GM12892 (cell line): ENCODE data around the gene SPINK2.

Experiments used
- POLR2A ChIP-seq: IDR thresholded peaks from 2 replicates; pipeline ENCODE4 v1.6.1; 2011; ENCODE audit warnings: low read depth, low read length, control low read depth
- POLR2AphosphoS5 ChIP-seq: IDR thresholded peaks from 2 replicates; pipeline ENCODE4 v1.6.1; 2011; ENCODE audit warnings: low read depth, low read length, control low read depth

DNA sequence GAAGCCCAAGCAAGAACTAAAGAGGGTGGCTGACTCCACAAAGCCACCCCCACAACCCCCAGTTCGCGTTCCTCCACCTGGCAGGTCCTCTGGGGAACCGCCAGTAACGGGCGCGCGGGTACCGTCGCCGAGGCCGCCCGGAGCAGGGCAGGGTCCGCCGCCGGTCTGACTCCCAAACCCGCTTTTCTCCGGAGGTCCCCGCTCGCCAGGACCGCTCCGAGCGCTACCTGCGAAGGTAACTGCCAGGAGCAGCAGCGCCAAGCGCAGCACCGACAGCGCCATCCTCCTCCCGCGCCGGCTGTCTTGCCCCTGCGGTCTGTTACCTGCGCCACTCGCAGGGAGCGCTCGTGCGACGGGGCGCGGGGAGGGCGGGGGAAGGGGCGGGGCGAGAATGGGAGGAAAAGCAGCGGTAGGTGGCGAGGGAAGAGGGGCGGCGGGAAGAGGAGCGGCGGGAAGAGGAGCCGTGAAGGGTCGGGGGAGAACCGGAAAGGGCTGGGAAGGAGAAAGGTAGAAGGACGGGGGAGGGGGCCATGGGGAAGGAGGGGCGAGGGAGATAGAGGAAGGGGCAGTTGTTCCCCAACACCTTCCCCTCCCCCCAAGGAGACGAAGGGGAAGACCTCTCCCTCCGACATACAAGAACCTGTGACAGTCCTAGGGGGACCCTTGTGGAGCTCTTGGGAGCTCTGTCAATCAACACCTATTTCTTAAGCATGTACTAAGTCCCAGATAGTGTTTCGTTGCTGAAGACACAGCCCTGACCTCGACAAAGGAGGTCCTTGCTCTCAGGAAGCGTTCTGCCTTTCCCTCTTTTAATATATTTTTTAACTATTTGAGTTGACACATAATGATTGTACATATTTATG lies at the start of gene SPINK2:
- TF ChIP-seq POLR2A (no peak), POLR2AphosphoS5 (no peak)
